ENCODE results near the gene DMWD.

DNA sequence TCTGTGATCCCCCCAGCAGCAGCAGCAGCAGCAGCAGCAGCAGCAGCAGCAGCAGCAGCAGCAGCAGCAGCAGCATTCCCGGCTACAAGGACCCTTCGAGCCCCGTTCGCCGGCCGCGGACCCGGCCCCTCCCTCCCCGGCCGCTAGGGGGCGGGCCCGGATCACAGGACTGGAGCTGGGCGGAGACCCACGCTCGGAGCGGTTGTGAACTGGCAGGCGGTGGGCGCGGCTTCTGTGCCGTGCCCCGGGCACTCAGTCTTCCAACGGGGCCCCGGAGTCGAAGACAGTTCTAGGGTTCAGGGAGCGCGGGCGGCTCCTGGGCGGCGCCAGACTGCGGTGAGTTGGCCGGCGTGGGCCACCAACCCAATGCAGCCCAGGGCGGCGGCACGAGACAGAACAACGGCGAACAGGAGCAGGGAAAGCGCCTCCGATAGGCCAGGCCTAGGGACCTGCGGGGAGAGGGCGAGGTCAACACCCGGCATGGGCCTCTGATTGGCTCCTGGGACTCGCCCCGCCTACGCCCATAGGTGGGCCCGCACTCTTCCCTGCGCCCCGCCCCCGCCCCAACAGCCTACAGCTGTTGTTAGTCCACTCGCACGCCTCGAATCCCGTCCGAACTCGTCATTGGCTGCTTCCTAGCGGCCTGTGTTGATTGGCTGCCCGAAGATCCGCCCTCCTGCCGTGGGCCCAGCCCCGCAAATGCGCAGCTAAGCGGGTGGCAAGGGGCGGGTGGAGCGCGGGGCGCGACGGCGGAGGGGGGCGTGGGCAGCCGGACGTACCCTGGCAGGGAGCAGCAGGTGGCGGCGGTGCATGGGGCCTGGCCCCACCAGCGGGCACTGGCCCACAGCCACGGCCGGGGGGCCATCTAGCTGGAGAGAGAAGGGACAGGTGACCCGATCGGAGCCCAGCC, 22.2 kb downstream of the DMWD start:
- TF ChIP-seq, protein P1, sequence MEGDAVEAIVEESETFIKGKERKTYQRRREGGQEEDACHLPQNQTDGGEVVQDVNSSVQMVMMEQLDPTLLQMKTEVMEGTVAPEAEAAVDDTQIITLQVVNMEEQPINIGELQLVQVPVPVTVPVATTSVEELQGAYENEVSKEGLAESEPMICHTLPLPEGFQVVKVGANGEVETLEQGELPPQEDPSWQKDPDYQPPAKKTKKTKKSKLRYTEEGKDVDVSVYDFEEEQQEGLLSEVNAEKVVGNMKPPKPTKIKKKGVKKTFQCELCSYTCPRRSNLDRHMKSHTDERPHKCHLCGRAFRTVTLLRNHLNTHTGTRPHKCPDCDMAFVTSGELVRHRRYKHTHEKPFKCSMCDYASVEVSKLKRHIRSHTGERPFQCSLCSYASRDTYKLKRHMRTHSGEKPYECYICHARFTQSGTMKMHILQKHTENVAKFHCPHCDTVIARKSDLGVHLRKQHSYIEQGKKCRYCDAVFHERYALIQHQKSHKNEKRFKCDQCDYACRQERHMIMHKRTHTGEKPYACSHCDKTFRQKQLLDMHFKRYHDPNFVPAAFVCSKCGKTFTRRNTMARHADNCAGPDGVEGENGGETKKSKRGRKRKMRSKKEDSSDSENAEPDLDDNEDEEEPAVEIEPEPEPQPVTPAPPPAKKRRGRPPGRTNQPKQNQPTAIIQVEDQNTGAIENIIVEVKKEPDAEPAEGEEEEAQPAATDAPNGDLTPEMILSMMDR (conservative IDR thresholded peaks at IDR 0.05; ENCODE audit: low read depth, low read length), result peak; percentile 82
- peak; percentile 67 for TF ChIP-seq RAD21 (IDR thresholded peaks at IDR 0.05; ENCODE audit: low read length)
- TF ChIP-seq, protein P2, sequence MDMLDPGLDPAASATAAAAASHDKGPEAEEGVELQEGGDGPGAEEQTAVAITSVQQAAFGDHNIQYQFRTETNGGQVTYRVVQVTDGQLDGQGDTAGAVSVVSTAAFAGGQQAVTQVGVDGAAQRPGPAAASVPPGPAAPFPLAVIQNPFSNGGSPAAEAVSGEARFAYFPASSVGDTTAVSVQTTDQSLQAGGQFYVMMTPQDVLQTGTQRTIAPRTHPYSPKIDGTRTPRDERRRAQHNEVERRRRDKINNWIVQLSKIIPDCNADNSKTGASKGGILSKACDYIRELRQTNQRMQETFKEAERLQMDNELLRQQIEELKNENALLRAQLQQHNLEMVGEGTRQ (IDR thresholded peaks at IDR 0.05; ENCODE audit: low read depth, low read length), result no peak
- no peak for TF ChIP-seq RFX5 (IDR thresholded peaks at IDR 0.05; ENCODE audit: low read depth, low read length)
- TF ChIP-seq RCOR1 (IDR thresholded peaks at IDR 0.05; ENCODE audit: insufficient replicate concordance, low read length), result no peak
- no peak for TF ChIP-seq CEBPB (IDR thresholded peaks at IDR 0.05; ENCODE audit: low read depth, low read length)
- TF ChIP-seq POLR2A (IDR thresholded peaks at IDR 0.05; ENCODE audit: low read depth, low read length), result no peak
- TF ChIP-seq SMC3 (IDR thresholded peaks at IDR 0.05; ENCODE audit: low read depth, low read length), result peak; percentile 45
- no peak; the same call in 1 of the 2 replicates for TF ChIP-seq MXI1 (IDR thresholded peaks at IDR 0.05; ENCODE audit: borderline replicate concordance, low read depth, low read length)
- no peak for TF ChIP-seq FOS (IDR thresholded peaks at IDR 0.05; ENCODE audit: low read depth, low read length)
- no peak for TF ChIP-seq CHD1 (IDR thresholded peaks at IDR 0.05; ENCODE audit: low read depth, low read length)
- TF ChIP-seq, protein P3, sequence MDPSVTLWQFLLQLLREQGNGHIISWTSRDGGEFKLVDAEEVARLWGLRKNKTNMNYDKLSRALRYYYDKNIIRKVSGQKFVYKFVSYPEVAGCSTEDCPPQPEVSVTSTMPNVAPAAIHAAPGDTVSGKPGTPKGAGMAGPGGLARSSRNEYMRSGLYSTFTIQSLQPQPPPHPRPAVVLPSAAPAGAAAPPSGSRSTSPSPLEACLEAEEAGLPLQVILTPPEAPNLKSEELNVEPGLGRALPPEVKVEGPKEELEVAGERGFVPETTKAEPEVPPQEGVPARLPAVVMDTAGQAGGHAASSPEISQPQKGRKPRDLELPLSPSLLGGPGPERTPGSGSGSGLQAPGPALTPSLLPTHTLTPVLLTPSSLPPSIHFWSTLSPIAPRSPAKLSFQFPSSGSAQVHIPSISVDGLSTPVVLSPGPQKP (IDR thresholded peaks at IDR 0.05; ENCODE audit: borderline replicate concordance, low read depth, low read length), result no peak
